COLO668 (cell line): ENCODE data around the gene KLF12.

ENCODE experiments used
- DNase-seq: peaks from one replicate; lab custom pipeline; 2025; ENCODE audit not compliant: unreplicated experiment; lab: John Stamatoyannopoulos, UW

KLF12 gene

GRCh38 chr13:74134221-74134776 lies at the start of gene KLF12:
KLF12 (minus strand) TSS chr13:74134404.
- DNase-seq, result peak; percentile 95

GRCh38 chr13:74182491-74182890 lies 48.3 kb upstream of the KLF12 start:
- no peak for DNase-seq

DNA sequence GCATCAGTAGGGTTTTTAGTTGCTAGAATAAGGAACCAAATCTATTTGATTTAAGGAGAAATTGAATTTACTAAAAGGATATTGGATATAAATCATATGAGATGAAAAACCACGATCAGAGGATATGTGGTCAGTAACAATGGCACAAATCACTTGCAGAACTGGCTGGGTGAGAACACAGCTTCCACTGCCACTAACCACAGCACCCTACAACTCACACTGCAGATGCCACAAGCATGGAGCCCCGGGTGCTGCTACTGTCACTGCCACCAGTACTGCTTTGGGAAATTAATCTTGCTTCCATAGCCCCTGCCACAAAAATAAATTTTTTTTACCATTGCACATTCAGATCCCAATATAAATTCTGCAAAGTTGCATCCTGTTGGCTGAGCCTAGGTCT lies 40.6 kb upstream of the KLF12 start:
- no peak for DNase-seq

- no peak for DNase-seq
Measured at GRCh38 chr13:74173822-74174221, 39.6 kb upstream of the KLF12 start.

DNA sequence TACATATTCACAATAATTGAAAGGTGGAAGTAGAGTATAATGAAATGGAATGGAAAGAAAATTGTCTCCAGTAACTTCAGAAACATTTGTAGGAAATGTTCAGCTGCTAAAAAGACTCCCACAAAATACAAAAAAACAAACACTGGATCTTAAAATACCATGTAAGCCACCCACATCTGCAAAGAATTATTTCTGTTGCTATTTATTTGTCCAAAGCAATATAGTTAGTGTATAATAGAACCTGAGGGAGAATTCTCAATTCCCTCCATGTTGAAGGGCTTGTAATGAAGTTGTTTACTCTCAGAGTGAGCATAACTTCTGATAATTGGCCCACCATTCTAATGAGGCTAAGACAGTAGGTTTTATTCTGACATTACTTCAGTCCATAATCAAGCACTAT lies 37.4 kb upstream of the KLF12 start:
- no peak for DNase-seq

DNA sequence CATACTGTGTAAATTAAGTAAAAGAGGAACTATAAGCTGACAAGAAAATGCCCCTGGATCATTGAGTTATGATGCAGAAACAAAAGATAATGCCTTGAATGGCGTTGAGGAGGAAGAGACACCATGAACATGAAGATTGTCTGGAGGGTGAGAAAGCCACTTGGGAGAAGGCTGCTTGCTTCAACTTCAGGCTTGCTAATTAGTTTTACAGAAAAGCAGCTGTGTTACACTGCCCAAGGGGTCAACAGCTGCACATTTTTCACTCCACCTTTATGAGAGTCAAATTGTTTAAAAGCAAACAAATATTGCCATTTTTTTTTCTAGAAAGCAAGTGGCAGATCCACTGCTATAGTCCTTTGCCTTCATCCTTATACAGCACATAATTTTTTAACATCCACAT lies 35.5 kb upstream of the KLF12 start:
- DNase-seq, result no peak

DNA sequence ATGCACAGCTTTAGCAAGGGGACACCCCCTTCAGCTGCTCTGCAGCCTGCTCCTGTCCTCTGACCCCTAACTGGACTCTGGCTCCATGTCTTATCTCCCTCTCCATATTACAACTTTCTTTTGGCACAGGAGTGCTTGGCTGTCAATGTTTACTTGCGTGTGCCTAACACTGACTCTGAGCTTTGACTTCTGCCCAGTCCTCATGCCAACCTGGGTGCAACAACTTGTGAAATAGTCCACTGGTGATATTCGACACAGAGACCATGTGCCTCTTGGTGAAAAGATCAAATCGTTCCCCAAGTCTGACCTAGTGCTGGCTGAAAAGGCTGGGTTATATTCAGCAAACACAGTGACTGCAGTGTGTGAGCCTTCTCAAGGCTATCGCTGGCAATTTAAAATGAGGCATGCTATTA lies 34.1 kb upstream of the KLF12 start:
- no peak for DNase-seq

GRCh38 chr13:74166261-74167004 lies 32.2 kb upstream of the KLF12 start:
- no peak for DNase-seq

- no peak for DNase-seq
Measured at GRCh38 chr13:74162782-74163181, 28.6 kb upstream of the KLF12 start.

GRCh38 chr13:74162135-74162534 lies 27.9 kb upstream of the KLF12 start:
- no peak for DNase-seq

- no peak for DNase-seq
Measured at GRCh38 chr13:74158571-74159352, 24.6 kb upstream of the KLF12 start.

DNA sequence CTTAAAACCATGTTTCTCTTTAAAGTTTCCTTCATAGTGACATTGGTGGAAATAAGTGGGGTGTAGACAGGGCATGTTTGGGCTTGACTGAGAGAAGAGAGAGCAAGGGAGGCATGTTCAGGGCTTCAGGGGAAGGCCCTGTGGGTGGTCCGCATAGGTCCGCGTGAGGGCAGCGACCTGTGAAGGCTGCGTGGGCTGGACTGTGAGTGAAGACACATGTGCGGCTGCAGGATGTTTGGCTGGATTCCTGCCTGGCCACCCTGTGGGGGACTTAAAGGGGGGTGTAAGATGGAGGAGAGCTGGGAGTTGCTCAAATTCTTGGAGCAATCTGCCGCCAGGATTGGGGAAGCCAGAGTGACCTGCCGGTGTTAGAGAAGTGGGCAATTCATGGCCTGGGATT lies 23.8 kb upstream of the KLF12 start:
- no peak for DNase-seq

DNA sequence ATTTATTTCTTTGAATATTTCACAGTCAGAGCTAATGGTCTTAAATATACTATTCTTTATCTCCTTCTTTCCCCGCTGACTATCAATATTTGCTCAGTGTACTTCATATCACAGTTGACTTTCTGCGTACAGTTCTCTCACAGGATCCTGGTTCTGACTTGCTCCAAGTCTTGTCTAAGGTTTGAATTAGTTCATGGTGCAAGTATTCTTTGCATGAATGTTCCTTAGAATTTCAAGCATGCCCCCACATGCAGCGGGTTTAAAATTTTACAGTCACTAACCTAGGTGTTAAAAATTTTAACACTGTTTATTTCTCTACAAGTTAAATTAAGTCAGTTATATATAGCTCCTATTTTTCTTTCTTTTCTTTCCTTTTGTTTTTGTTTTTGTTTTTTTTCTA lies 20.8 kb upstream of the KLF12 start:
- DNase-seq, result no peak

- DNase-seq, result no peak
Measured at GRCh38 chr13:74153316-74153715, 19.1 kb upstream of the KLF12 start.

GRCh38 chr13:74151859-74152258 lies 17.7 kb upstream of the KLF12 start:
- DNase-seq, result no peak

DNA sequence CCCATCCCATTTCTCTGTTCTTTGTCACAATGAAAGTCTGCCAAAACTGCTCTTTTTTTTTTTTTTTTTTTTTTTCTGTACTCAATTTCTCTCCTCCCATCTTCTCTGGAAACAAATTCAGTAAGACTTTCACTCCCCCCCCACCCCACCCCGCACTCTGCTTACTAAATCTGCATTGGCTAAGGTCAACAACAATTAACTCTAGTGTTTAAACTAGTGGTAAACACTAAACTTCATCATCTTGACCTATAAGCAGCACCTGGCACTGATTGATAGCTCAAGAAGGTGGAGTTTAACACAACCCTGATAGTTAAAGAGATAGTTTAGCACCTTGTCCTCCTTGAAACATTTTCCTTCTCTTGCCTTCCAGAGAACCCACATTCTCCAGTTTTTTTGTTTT lies 14.1 kb upstream of the KLF12 start:
- DNase-seq, result no peak

DNA sequence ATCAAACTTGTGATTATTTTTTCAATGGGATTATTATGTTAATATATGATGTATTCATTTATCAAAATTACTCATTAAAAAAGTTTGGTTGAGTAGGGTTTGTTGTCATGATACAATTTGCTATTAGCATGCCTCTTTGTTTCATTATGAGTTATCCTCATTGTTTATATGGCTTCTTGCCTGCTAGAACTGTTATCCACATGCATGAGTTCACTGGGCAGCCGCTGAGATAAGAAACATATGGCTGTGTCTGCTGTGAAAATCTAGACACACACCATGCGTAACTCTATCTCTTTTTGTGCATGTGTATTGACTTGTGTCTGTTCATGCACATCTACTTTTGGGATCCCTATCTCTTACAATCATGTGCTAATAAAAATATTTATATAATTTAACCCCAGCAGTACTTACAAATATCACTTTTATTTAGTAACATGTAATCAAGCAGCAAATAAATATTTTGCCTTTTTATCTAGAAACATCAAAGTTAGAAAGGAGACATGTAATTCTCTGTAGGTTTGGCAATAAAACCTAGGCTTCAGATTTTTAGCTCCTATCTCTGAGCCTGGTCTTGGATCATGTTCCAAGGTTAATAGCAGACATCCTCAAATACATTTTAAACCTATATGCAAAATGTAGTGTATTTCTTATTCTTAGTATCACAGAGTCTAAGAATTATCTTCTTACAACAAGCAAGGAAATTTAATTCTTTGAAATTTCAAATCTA lies 11.2 kb upstream of the KLF12 start:
- DNase-seq, result no peak

DNA sequence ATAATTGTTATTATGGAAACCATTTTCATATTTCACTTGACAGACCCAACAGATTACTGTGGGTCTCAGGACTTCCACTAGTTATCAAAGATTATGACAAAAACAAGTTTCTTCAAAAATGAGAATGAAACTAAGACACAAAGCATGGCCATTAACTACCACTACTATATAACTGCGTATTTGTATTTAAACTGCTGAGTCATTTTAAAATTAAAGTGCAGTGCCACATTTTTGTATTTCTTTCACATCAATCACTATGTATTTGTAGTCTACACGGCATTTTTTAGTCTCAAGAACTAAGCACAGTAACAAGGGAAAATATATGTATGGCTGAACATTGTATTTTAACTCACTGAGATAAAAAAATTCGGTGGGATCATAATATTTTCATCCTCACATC lies 10.1 kb upstream of the KLF12 start:
- no peak for DNase-seq

DNA sequence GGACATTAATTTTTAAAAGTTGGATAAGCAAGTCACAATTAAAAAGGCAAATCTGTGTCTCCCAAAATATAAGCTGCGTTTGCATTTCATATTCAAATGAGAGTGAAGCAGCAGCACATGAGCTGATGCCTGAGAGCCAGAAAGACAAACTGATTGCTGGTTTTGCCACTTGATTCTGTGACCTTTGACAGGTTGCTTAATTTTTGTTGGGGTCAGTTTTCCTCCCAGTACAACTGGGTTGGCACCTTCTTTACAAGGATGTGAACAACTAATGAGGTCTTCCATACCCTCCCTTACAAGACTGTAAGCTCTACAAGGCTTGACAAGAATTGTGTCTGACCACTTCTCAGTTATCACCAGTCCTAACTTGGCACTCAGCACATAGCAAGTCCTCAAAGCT lies 8.1 kb upstream of the KLF12 start:
- DNase-seq, result no peak

DNA sequence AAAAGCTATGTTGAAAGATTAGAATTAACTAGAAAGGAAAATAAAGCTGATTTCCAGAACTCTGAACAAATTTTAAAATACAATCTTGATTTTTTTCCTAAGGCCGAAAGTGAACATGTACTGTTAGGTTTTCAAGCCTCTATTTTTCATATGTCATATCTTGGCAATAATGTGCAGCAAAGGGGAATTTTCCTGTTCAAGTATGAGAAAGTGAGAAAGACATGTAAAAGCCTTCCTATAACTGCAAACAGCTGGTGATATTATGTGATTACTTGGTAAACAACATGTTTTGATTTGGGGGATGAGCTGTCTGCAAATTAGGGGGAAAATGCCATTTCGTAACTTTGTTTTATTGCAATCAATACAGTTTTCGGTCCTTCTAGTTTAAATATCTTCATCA lies 4.0 kb upstream of the KLF12 start:
- DNase-seq, result no peak

DNA sequence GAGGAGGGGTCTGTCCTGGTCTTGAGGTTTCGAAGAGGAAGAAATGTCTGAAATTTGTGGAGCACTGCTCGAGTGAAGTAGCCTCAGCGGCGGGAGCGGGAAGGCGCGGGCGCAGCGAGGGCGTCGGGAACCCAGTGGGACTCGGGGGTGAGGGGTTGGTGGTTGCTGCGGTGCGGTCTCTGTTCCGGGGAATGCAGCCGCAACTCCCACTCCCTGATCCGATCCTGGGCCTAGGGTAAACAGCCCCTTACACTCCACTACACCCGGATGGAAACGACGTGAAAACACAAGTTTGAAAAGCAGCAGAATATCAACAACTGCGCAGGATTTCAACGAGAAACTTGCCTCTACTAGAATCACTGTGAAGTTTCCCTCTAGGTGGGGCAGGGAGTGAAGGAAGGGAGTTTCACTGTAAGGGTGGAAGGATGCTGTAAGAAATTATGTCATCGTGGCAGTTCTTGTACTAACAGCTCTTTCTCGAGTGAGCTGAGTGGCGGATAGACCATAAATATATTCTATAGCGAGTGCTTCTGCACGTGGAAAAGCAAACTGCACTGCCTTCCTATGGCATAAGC lies 2.0 kb upstream of the KLF12 start:
- peak; percentile 71 for DNase-seq
